PC-9 (cell line): ENCODE results near the gene TNP1. TPM values are rescaled to one million over a fixed set of nuclear protein-coding genes. Genes with fewer than 3 reads are reported as not detected.

ENCODE experiments used
- BruUV-seq: library from RNA; stranded (reverse); fragments of 400-500 nt; replicated peaks from 2 replicates; lab custom pipeline; 2021; lab: Mats Ljungman, UMichigan
- CTCF ChIA-PET: fragments of 300-600 bp; sonication (Branson Sonifier 250); formaldehyde crosslinking; loops from one replicate; lab custom pipeline; 2022; ENCODE audit warnings: antibody characterized with exemption; lab: Charles Lee
- POLR2A ChIA-PET: fragments of 300-600 bp; sonication (Branson Sonifier 250); formaldehyde crosslinking; loops from one replicate; lab custom pipeline; 2022; ENCODE audit warnings: antibody characterized with exemption; ENCODE audit not compliant: unreplicated experiment; lab: Charles Lee
- DNase-seq, 2 experiments: peaks; one replicate each; pipeline versions ENCODE4 v3.0.0 to v3.0.0-alpha.2; 2015 to 2022; ENCODE audit warnings: mixed read lengths in 1 of 2
- H2AFZ ChIP-seq: fragments of 200-600 bp; sonication (generic); 2 replicates; pipeline ENCODE4 v1.8.1; 2017; ENCODE audit warnings: antibody characterized with exemption
- H3F3A ChIP-seq: fragments of 200-600 bp; sonication (generic); 2 replicates; pipeline ENCODE4 v1.8.1; 2017; ENCODE audit warnings: antibody characterized with exemption, mild to moderate bottlenecking, low read depth; ENCODE audit not compliant: insufficient read depth
- H3K27ac ChIP-seq: fragments of 200-600 bp; sonication (generic); 2 replicates; pipeline ENCODE4 v1.6.1; 2016; ENCODE audit warnings: mixed run types
- H3K27me3 ChIP-seq: fragments of 200-600 bp; sonication (generic); 2 replicates; pipeline ENCODE4 v1.6.1; 2016; ENCODE audit warnings: low read depth, mixed run types; ENCODE audit not compliant: insufficient read depth
- H3K36me3 ChIP-seq: fragments of 200-600 bp; sonication (generic); 2 replicates; pipeline ENCODE4 v1.6.1; 2016; ENCODE audit warnings: low read depth, mixed run types
- H3K4me1 ChIP-seq: fragments of 200-600 bp; sonication (generic); replicated peaks from 2 replicates; pipeline ENCODE4 v1.6.1; 2016; ENCODE audit warnings: mixed run types; ENCODE audit not compliant: insufficient read depth
- H3K4me2 ChIP-seq: fragments of 200-600 bp; sonication (generic); 2 replicates; pipeline ENCODE4 v1.6.1; 2017; ENCODE audit warnings: mixed run types
- H3K4me3 ChIP-seq: fragments of 200-600 bp; sonication (generic); 2 replicates; pipeline ENCODE4 v1.6.1; 2016; ENCODE audit warnings: mixed run types
- H3K79me2 ChIP-seq: fragments of 200-600 bp; sonication (generic); 2 replicates; pipeline ENCODE4 v1.6.1; 2017; ENCODE audit warnings: low read depth, mixed run types
- H3K9me2 ChIP-seq: fragments of 200-600 bp; sonication (generic); 2 replicates; pipeline ENCODE4 v1.8.1; 2017; ENCODE audit warnings: mild to moderate bottlenecking; ENCODE audit not compliant: insufficient read depth
- H3K9me3 ChIP-seq: fragments of 200-600 bp; sonication (generic); 2 replicates; pipeline ENCODE4 v1.8.1; 2016; ENCODE audit warnings: low read depth; ENCODE audit not compliant: insufficient read depth
- H4K20me1 ChIP-seq: fragments of 200-600 bp; sonication (generic); 2 replicates; pipeline ENCODE4 v1.8.1; 2017; ENCODE audit not compliant: insufficient read depth
- EZH2 ChIP-seq: fragments of 200-600 bp; sonication (generic); IDR thresholded peaks from 2 replicates; pipeline ENCODE4 v1.8.0; 2017; ENCODE audit warnings: antibody characterized with exemption, low read depth
- intact Hi-C: fragments of 100-400 bp; cut with micrococcal nuclease; formaldehyde crosslinking; loops from one replicate; pipeline ENCODE4 v1.10.0; 2022; ENCODE audit not compliant: unreplicated experiment
- total RNA-seq: library from RNA; stranded (reverse); gene quantifications from 2 replicates; pipeline ENCODE4 v1.2.3, GENCODE V29; 2021
- TF ChIP-seq, protein P1 (sequence below): fragments of 200-600 bp; sonication (generic); conservative IDR thresholded peaks from 2 replicates; pipeline ENCODE4 v1.6.1; 2017; ENCODE audit warnings: mixed run types, antibody characterized with exemption, mild to moderate bottlenecking, moderate library complexity

TNP1 gene
- total RNA-seq, 1 experiment from 2014 or later, result not detected

DNA sequence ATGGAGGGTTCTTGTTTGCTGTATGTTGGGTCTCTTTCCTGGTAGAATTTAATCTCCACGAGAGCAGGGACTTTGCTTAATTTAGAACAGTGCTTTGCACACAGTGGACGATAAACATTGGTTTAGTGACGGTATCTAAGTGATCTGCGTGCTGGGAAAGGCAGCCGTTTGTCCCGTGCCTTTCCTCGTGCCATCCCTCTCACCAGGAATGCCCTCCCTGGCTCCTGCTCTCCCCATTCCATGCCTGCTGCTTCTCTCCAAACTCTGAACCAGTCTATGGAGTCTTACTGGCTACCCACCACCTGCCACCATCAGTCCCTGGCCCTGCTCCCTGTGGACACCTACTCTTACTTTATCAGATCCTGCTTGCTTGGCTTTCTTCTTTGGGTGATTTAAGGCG lies 27.3 kb upstream of the TNP1 start:
- intact Hi-C loops, result no loop called here
- Histone ChIP-seq H3K79me2 (no peaks in the 10 kb centered on the region), H3K27ac (no peak overlapping the region), H3K4me3 (no peak overlapping the region), H3K27me3 (no peaks in the 10 kb centered on the region), H3F3A (no peaks in the 10 kb centered on the region), H3K36me3 (no peaks in the 10 kb centered on the region), H4K20me1 (no peaks in the 10 kb centered on the region), H3K9me2 (no peaks in the 10 kb centered on the region), H2AFZ (no peak overlapping the region), H3K9me3 (no peaks in the 10 kb centered on the region), H3K4me1 (no peaks in the 10 kb centered on the region), H3K4me2 (no peak overlapping the region)
- no peak for TF ChIP-seq EZH2
- TF ChIP-seq, protein P1, sequence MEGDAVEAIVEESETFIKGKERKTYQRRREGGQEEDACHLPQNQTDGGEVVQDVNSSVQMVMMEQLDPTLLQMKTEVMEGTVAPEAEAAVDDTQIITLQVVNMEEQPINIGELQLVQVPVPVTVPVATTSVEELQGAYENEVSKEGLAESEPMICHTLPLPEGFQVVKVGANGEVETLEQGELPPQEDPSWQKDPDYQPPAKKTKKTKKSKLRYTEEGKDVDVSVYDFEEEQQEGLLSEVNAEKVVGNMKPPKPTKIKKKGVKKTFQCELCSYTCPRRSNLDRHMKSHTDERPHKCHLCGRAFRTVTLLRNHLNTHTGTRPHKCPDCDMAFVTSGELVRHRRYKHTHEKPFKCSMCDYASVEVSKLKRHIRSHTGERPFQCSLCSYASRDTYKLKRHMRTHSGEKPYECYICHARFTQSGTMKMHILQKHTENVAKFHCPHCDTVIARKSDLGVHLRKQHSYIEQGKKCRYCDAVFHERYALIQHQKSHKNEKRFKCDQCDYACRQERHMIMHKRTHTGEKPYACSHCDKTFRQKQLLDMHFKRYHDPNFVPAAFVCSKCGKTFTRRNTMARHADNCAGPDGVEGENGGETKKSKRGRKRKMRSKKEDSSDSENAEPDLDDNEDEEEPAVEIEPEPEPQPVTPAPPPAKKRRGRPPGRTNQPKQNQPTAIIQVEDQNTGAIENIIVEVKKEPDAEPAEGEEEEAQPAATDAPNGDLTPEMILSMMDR, result no peak
- DNase-seq, result no peak
- ChIA-PET CTCF (interaction anchor here (0.6 kb wide), 1 partner anchor 185 kb away, joined by 7 read pairs; no protein-coding TSS in a partner anchor), POLR2A (no interaction called here)
- BruUV-seq, result no TSS peak

DNA sequence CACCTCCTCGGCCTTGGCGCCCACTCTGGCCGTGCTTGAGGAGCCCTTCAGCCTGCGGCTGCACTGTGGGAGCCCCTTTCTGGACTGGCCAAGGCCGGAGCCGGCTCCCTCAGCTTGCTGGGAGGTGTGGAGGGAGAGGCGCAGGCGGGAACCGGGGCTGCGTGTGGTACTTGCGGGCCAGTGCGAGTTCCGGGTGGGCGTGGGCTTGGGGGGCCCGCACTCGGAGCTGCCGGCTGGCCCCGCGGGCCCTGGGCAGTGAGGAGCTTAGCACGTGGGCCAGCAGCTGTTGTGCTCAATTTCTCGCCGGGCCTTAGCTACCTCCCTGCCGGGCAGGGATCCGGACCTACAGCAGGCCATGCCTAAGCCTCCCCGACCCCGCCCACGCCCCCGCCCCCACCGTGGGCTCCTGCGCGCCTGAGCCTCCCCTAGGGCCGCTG lies 25.3 kb upstream of the TNP1 start:
- Histone ChIP-seq H3F3A (no peaks in the 10 kb centered on the region), H3K4me1 (no peaks in the 10 kb centered on the region), H2AFZ (no peak overlapping the region), H3K27me3 (no peaks in the 10 kb centered on the region), H3K9me3 (no peaks in the 10 kb centered on the region), H3K79me2 (no peaks in the 10 kb centered on the region), H3K9me2 (no peaks in the 10 kb centered on the region), H3K36me3 (no peaks in the 10 kb centered on the region), H3K27ac (no peak overlapping the region), H4K20me1 (no peaks in the 10 kb centered on the region), H3K4me3 (no peak overlapping the region), H3K4me2 (no peak overlapping the region)
- TF ChIP-seq, protein P1, result no peak
- TF ChIP-seq EZH2, result no peak
- POLR2A ChIA-PET, result no interaction called here
- intact Hi-C loops, result no loop called here
- no TSS peak for BruUV-seq
- CTCF ChIA-PET, result no interaction called here
- no peak for DNase-seq

DNA sequence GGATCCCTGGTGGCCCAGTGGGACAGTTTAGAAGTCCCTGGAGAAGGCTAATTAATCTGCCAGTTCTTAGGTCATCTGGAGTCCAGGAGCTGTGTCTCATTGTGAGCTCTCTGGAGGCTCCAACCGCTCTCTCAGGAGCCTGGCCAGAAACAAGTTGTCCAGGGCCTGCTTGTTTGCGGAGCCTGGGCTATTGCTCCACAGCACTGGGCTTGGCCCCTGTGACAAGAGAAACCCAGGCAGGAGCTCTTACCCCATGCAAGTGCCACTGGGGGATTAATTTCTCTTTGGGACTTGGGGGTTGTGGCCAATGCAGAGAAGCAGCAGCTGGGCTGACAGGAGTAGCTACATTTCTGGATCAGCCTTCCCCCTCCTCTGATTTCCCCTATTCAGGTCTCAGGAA lies 24.5 kb upstream of the TNP1 start:
- H3K9me3 ChIP-seq, result no peaks in the 10 kb centered on the region
- no peaks in the 10 kb centered on the region for H3K36me3 ChIP-seq
- no peak overlapping the region for H2AFZ ChIP-seq
- no TSS peak for BruUV-seq
- no peaks in the 10 kb centered on the region for H3F3A ChIP-seq
- no peak for DNase-seq
- TF ChIP-seq EZH2, result no peak
- TF ChIP-seq, protein P1, result no peak
- no peak overlapping the region for H3K4me2 ChIP-seq
- H3K4me3 ChIP-seq, result no peak overlapping the region
- H3K27me3 ChIP-seq, result no peaks in the 10 kb centered on the region
- H3K4me1 ChIP-seq, result no peaks in the 10 kb centered on the region
- CTCF ChIA-PET, result no interaction called here
- intact Hi-C loops, result no loop called here
- POLR2A ChIA-PET, result no interaction called here
- H4K20me1 ChIP-seq, result no peaks in the 10 kb centered on the region
- H3K79me2 ChIP-seq, result no peaks in the 10 kb centered on the region
- H3K9me2 ChIP-seq, result no peaks in the 10 kb centered on the region
- H3K27ac ChIP-seq, result no peak overlapping the region
